Measurements from ENCODE around the gene OPRM1.

DNA sequence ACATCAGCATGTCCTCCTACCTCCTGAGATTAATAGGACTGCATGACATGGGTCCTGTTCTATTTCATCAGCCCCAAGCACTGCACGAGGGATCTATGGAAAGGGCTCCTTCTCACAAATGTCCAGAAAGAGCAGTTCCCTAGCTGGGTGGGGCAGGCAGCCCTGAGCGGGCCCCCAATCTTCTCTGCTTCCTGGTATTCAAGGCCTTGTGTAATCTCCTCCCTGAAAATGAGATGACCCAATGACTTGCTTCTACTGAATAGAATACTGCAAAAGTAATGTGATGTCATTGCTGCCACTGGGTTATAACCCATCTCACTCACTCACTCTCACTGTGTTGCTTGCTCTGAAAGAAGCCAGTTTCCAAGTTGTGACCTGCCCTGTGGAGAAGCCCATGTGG, 126.4 kb downstream of the OPRM1 start:
- TF ChIP-seq, protein P1, sequence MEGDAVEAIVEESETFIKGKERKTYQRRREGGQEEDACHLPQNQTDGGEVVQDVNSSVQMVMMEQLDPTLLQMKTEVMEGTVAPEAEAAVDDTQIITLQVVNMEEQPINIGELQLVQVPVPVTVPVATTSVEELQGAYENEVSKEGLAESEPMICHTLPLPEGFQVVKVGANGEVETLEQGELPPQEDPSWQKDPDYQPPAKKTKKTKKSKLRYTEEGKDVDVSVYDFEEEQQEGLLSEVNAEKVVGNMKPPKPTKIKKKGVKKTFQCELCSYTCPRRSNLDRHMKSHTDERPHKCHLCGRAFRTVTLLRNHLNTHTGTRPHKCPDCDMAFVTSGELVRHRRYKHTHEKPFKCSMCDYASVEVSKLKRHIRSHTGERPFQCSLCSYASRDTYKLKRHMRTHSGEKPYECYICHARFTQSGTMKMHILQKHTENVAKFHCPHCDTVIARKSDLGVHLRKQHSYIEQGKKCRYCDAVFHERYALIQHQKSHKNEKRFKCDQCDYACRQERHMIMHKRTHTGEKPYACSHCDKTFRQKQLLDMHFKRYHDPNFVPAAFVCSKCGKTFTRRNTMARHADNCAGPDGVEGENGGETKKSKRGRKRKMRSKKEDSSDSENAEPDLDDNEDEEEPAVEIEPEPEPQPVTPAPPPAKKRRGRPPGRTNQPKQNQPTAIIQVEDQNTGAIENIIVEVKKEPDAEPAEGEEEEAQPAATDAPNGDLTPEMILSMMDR (IDR thresholded peaks at IDR 0.05): no peak
- TF ChIP-seq POLR2A (IDR thresholded peaks at IDR 0.05): no peak
- TF ChIP-seq EP300 (IDR thresholded peaks at IDR 0.05): no peak

Data from ovary (tissue), 3 donors.